PC-9 (cell line): Measurements from ENCODE around the gene DRAP1. TPM values are rescaled to one million over a fixed set of nuclear protein-coding genes. Genes with fewer than 3 reads are reported as not detected.

Source experiments
- BruUV-seq: library from RNA; stranded (reverse); fragments of 400-500 nt; replicated peaks from 2 replicates; lab custom pipeline; 2021; lab: Mats Ljungman, UMichigan
- CTCF ChIA-PET: fragments of 300-600 bp; sonication (Branson Sonifier 250); formaldehyde crosslinking; loops from one replicate; lab custom pipeline; 2022; ENCODE audit warnings: antibody characterized with exemption; lab: Charles Lee
- POLR2A ChIA-PET: fragments of 300-600 bp; sonication (Branson Sonifier 250); formaldehyde crosslinking; loops from one replicate; lab custom pipeline; 2022; ENCODE audit warnings: antibody characterized with exemption; ENCODE audit not compliant: unreplicated experiment; lab: Charles Lee
- DNase-seq, 2 experiments: peaks; one replicate each; pipeline versions ENCODE4 v3.0.0 to v3.0.0-alpha.2; 2015 to 2022; ENCODE audit warnings: mixed read lengths in 1 of 2
- H2AFZ ChIP-seq: fragments of 200-600 bp; sonication (generic); 2 replicates; pipeline ENCODE4 v1.8.1; 2017; ENCODE audit warnings: antibody characterized with exemption
- H3F3A ChIP-seq: fragments of 200-600 bp; sonication (generic); 2 replicates; pipeline ENCODE4 v1.8.1; 2017; ENCODE audit warnings: antibody characterized with exemption, mild to moderate bottlenecking, low read depth; ENCODE audit not compliant: insufficient read depth
- H3K27ac ChIP-seq: fragments of 200-600 bp; sonication (generic); 2 replicates; pipeline ENCODE4 v1.6.1; 2016; ENCODE audit warnings: mixed run types
- H3K27me3 ChIP-seq: fragments of 200-600 bp; sonication (generic); 2 replicates; pipeline ENCODE4 v1.6.1; 2016; ENCODE audit warnings: low read depth, mixed run types; ENCODE audit not compliant: insufficient read depth
- H3K36me3 ChIP-seq: fragments of 200-600 bp; sonication (generic); 2 replicates; pipeline ENCODE4 v1.6.1; 2016; ENCODE audit warnings: low read depth, mixed run types
- H3K4me1 ChIP-seq: fragments of 200-600 bp; sonication (generic); replicated peaks from 2 replicates; pipeline ENCODE4 v1.6.1; 2016; ENCODE audit warnings: mixed run types; ENCODE audit not compliant: insufficient read depth
- H3K4me2 ChIP-seq: fragments of 200-600 bp; sonication (generic); 2 replicates; pipeline ENCODE4 v1.6.1; 2017; ENCODE audit warnings: mixed run types
- H3K4me3 ChIP-seq: fragments of 200-600 bp; sonication (generic); 2 replicates; pipeline ENCODE4 v1.6.1; 2016; ENCODE audit warnings: mixed run types
- H3K79me2 ChIP-seq: fragments of 200-600 bp; sonication (generic); 2 replicates; pipeline ENCODE4 v1.6.1; 2017; ENCODE audit warnings: low read depth, mixed run types
- H3K9me2 ChIP-seq: fragments of 200-600 bp; sonication (generic); 2 replicates; pipeline ENCODE4 v1.8.1; 2017; ENCODE audit warnings: mild to moderate bottlenecking; ENCODE audit not compliant: insufficient read depth
- H3K9me3 ChIP-seq: fragments of 200-600 bp; sonication (generic); 2 replicates; pipeline ENCODE4 v1.8.1; 2016; ENCODE audit warnings: low read depth; ENCODE audit not compliant: insufficient read depth
- H4K20me1 ChIP-seq: fragments of 200-600 bp; sonication (generic); 2 replicates; pipeline ENCODE4 v1.8.1; 2017; ENCODE audit not compliant: insufficient read depth
- CTCF ChIP-seq: fragments of 200-600 bp; sonication (generic); conservative IDR thresholded peaks from 2 replicates; pipeline ENCODE4 v1.6.1; 2017; ENCODE audit warnings: mixed run types, antibody characterized with exemption, mild to moderate bottlenecking, moderate library complexity
- EZH2 ChIP-seq: fragments of 200-600 bp; sonication (generic); IDR thresholded peaks from 2 replicates; pipeline ENCODE4 v1.8.0; 2017; ENCODE audit warnings: antibody characterized with exemption, low read depth
- intact Hi-C: fragments of 100-400 bp; cut with micrococcal nuclease; formaldehyde crosslinking; loops from one replicate; pipeline ENCODE4 v1.10.0; 2022; ENCODE audit not compliant: unreplicated experiment
- total RNA-seq: library from RNA; stranded (reverse); gene quantifications from 2 replicates; pipeline ENCODE4 v1.2.3, GENCODE V29; 2021

The DRAP1 gene
- total RNA-seq, 1 experiment from 2014 or later, result 220 TPM

GRCh38 chr11:65961267-65962140, 42.3 kb downstream of the DRAP1 start, which contains the start of gene SART1:
Gene SART1, plus strand, starts transcription at chr11:65961734. Its CDS starts 47 bp downstream, at chr11:65961781.
- H3K27ac ChIP-seq, result peak within 1 kb of the TSS; percentile 63
- H3K9me3 ChIP-seq, result no peaks in the 10 kb centered on the region
- peaks cover 9% of the 10 kb centered on the region; the same call in 1 of the 2 replicates for H3K36me3 ChIP-seq
- H3K9me2 ChIP-seq, result no peaks in the 10 kb centered on the region
- ChIA-PET CTCF (interaction anchor here (1.6 kb wide), 1 partner anchor 73 kb away, joined by 7 read pairs; the partner anchor contains the start of gene FIBP), POLR2A (interaction anchor here (0.6 to 0.9 kb wide), 2 partner anchors 72 to 183 kb away, joined by 3 to 6 read pairs; no protein-coding TSS in a partner anchor)
- peaks cover 13% of the 10 kb centered on the region for H3K4me1 ChIP-seq
- no peaks in the 10 kb centered on the region; the same call in 1 of the 2 replicates for H3F3A ChIP-seq
- intact Hi-C loops, result loop anchor here (1.0 kb wide), 2 partner anchors 42 to 73 kb away; partner anchors contain the start of genes C11orf68, DRAP1 and FIBP
- peaks cover 17% of the 10 kb centered on the region for H4K20me1 ChIP-seq
- TF ChIP-seq EZH2 (no peak), CTCF (no peak)
- no peaks in the 10 kb centered on the region for H3K27me3 ChIP-seq
- DNase-seq, result peak; percentile 94 to 97
- BruUV-seq, result TSS peak; percentile 91
- H3K4me3 ChIP-seq, result peak within 1 kb of the TSS; percentile 71
- H3K79me2 ChIP-seq, result peaks cover 35% of the 10 kb centered on the region
- H3K4me2 ChIP-seq, result peak within 1 kb of the TSS; percentile 95
- H2AFZ ChIP-seq, result peak within 1 kb of the TSS; percentile 93

- Histone ChIP-seq H2AFZ (no peak overlapping the region), H3K27me3 (no peaks in the 10 kb centered on the region), H3K79me2 (peaks cover 35% of the 10 kb centered on the region), H3K9me2 (no peaks in the 10 kb centered on the region), H3K36me3 (peaks cover 14% of the 10 kb centered on the region; the same call in 1 of the 2 replicates), H3K9me3 (no peaks in the 10 kb centered on the region), H3K4me1 (peaks cover 13% of the 10 kb centered on the region), H3K27ac (no peak overlapping the region), H3K4me2 (peak overlapping the region; percentile 95), H3K4me3 (peak overlapping the region; percentile 71), H4K20me1 (peaks cover 17% of the 10 kb centered on the region), H3F3A (no peaks in the 10 kb centered on the region; the same call in 1 of the 2 replicates)
- ChIA-PET CTCF (interaction anchor here (0.5 to 1.6 kb wide), 3 partner anchors 39 to 75 kb away, joined by 7 to 11 read pairs (median 9); partner anchors contain the start of gene FIBP), POLR2A (interaction anchor here (0.7 to 0.9 kb wide), 2 partner anchors 72 to 144 kb away, joined by 3 to 10 read pairs; no protein-coding TSS in a partner anchor)
- TSS peak; percentile 56 for BruUV-seq
- TF ChIP-seq CTCF (no peak), EZH2 (no peak)
- DNase-seq, result no peak
- intact Hi-C loops, result no loop called here
These were observed 42.9 kb downstream of the DRAP1 start for GRCh38 chr11:65962141-65962564.

GRCh38 chr11:65964906-65965305, 45.7 kb downstream of the DRAP1 start:
- Histone ChIP-seq H3K27me3 (no peaks in the 10 kb centered on the region), H3K79me2 (peaks cover 35% of the 10 kb centered on the region), H3K4me1 (peaks cover 13% of the 10 kb centered on the region), H3K36me3 (peaks cover 19% of the 10 kb centered on the region; the same call in 1 of the 2 replicates), H3K27ac (no peak overlapping the region), H2AFZ (no peak overlapping the region), H3F3A (peaks cover 4% of the 10 kb centered on the region; the same call in 1 of the 2 replicates), H3K4me2 (no peak overlapping the region), H3K9me2 (no peaks in the 10 kb centered on the region), H3K9me3 (no peaks in the 10 kb centered on the region), H3K4me3 (no peak overlapping the region), H4K20me1 (peaks cover 17% of the 10 kb centered on the region)
- CTCF ChIA-PET, result interaction anchor here (0.6 kb wide), 1 partner anchor 242 kb away, joined by 3 read pairs; no protein-coding TSS in a partner anchor
- TF ChIP-seq CTCF, result no peak
- no peak for TF ChIP-seq EZH2
- intact Hi-C loops, result no loop called here
- POLR2A ChIA-PET, result no interaction called here
- no peak for DNase-seq
- BruUV-seq, result no TSS peak
